Measurements from ENCODE around the gene FSTL4. TPM values are rescaled to one million over a fixed set of nuclear protein-coding genes. Genes with fewer than 3 reads are reported as not detected.
A peak's percentile ranks its signal among the peaks of the same experiment; 100 is the strongest.

The FSTL4 gene
- total and polyA plus RNA-seq, 5 experiments from 2014 or later, result 1.5 to 1.6 TPM; not detected in 3

- ATAC-seq (no peak), DNase-seq (no peak)
- Mint-ChIP-seq H3K4me1 (no peaks in the 10 kb centered on the region), H3K36me3 (no peaks in the 10 kb centered on the region), H3K9me3 (no peaks in the 10 kb centered on the region), H3K27ac (no peak overlapping the region), H3K27me3 (peaks cover 0 to 23% (median 10%) of the 10 kb centered on the region in 5 donors), H3K4me3 (no peak overlapping the region)
- POLR2A ChIA-PET, result no interaction called here
These were observed 196.4 kb downstream of the FSTL4 start for GRCh38 chr5:133415906-133416305.

- H3K9me3 Mint-ChIP-seq, result no peaks in the 10 kb centered on the region
- H3K4me3 Mint-ChIP-seq, result no peak overlapping the region
- no peak overlapping the region for H3K27ac Mint-ChIP-seq
- POLR2A ChIA-PET, result no interaction called here
- peaks cover 0 to 27% (median 10%) of the 10 kb centered on the region in 5 donors for H3K27me3 Mint-ChIP-seq
- DNase-seq, result no peak
- no peaks in the 10 kb centered on the region for H3K4me1 Mint-ChIP-seq
- ATAC-seq, result no peak
- H3K36me3 Mint-ChIP-seq, result no peaks in the 10 kb centered on the region
These were observed 196.8 kb downstream of the FSTL4 start for GRCh38 chr5:133415506-133415905.

- ATAC-seq, result no peak
- DNase-seq, result no peak
- no peak overlapping the region for H3K27ac Mint-ChIP-seq
- H3K4me1 Mint-ChIP-seq, result no peaks in the 10 kb centered on the region
- H3K4me3 Mint-ChIP-seq, result no peak overlapping the region
- peaks cover 1 to 34% (median 15%) of the 10 kb centered on the region in 5 donors for H3K27me3 Mint-ChIP-seq
- H3K9me3 Mint-ChIP-seq, result no peaks in the 10 kb centered on the region
- POLR2A ChIA-PET, result no interaction called here
- no peaks in the 10 kb centered on the region for H3K36me3 Mint-ChIP-seq
These were observed 199.7 kb downstream of the FSTL4 start for GRCh38 chr5:133412661-133413060.

GRCh38 chr5:133410335-133410828 lies 202.0 kb downstream of the FSTL4 start:
- Mint-ChIP-seq H3K9me3 (no peaks in the 10 kb centered on the region), H3K4me1 (no peaks in the 10 kb centered on the region), H3K4me3 (no peak overlapping the region), H3K27me3 (peaks cover 1 to 34% (median 13%) of the 10 kb centered on the region in 5 donors), H3K36me3 (no peaks in the 10 kb centered on the region), H3K27ac (peak overlapping the region in 1 of 10 donors; percentile 60)
- DNase-seq (no peak), ATAC-seq (no peak)
- POLR2A ChIA-PET, result no interaction called here

GRCh38 chr5:133409210-133409674 lies 203.1 kb downstream of the FSTL4 start:
- no peaks in the 10 kb centered on the region for H3K9me3 Mint-ChIP-seq
- H3K27me3 Mint-ChIP-seq, result peaks cover 1 to 34% (median 10%) of the 10 kb centered on the region in 5 donors
- POLR2A ChIA-PET, result no interaction called here
- H3K27ac Mint-ChIP-seq, result no peak overlapping the region
- DNase-seq, result no peak
- H3K4me1 Mint-ChIP-seq, result no peaks in the 10 kb centered on the region
- ATAC-seq, result no peak
- no peaks in the 10 kb centered on the region for H3K36me3 Mint-ChIP-seq
- H3K4me3 Mint-ChIP-seq, result no peak overlapping the region

GRCh38 chr5:133408322-133408721 lies 204.0 kb downstream of the FSTL4 start:
- no peaks in the 10 kb centered on the region for H3K9me3 Mint-ChIP-seq
- H3K27me3 Mint-ChIP-seq, result peaks cover 0 to 27% (median 5%) of the 10 kb centered on the region in 5 donors
- POLR2A ChIA-PET, result no interaction called here
- no peak overlapping the region for H3K27ac Mint-ChIP-seq
- no peaks in the 10 kb centered on the region for H3K4me1 Mint-ChIP-seq
- no peak for DNase-seq
- no peak overlapping the region for H3K4me3 Mint-ChIP-seq
- no peaks in the 10 kb centered on the region for H3K36me3 Mint-ChIP-seq
- no peak for ATAC-seq

GRCh38 chr5:133406977-133407632 lies 205.2 kb downstream of the FSTL4 start:
- POLR2A ChIA-PET, result no interaction called here
- DNase-seq (no peak), ATAC-seq (no peak)
- Mint-ChIP-seq H3K36me3 (no peaks in the 10 kb centered on the region), H3K9me3 (no peaks in the 10 kb centered on the region), H3K4me3 (no peak overlapping the region), H3K27me3 (peaks cover 0 to 15% (median 5%) of the 10 kb centered on the region in 5 donors), H3K27ac (no peak overlapping the region), H3K4me1 (no peaks in the 10 kb centered on the region)

- Mint-ChIP-seq H3K27ac (no peak overlapping the region), H3K9me3 (no peaks in the 10 kb centered on the region), H3K27me3 (peaks cover 1 to 15% (median 5%) of the 10 kb centered on the region in 5 donors), H3K4me3 (no peak overlapping the region), H3K4me1 (no peaks in the 10 kb centered on the region), H3K36me3 (no peaks in the 10 kb centered on the region)
- ATAC-seq (no peak), DNase-seq (no peak)
- POLR2A ChIA-PET, result no interaction called here
These were observed 205.9 kb downstream of the FSTL4 start for GRCh38 chr5:133406208-133406976.

- Mint-ChIP-seq H3K4me3 (no peak overlapping the region), H3K9me3 (no peaks in the 10 kb centered on the region), H3K27me3 (peaks cover 1 to 7% (median 5%) of the 10 kb centered on the region in 5 donors), H3K27ac (no peak overlapping the region), H3K36me3 (no peaks in the 10 kb centered on the region), H3K4me1 (no peaks in the 10 kb centered on the region)
- ATAC-seq (no peak), DNase-seq (no peak)
- POLR2A ChIA-PET, result no interaction called here
These were observed 206.9 kb downstream of the FSTL4 start for GRCh38 chr5:133405275-133406034.

- Mint-ChIP-seq H3K36me3 (no peaks in the 10 kb centered on the region), H3K4me3 (no peak overlapping the region), H3K9me3 (no peaks in the 10 kb centered on the region), H3K27me3 (peaks cover 0 to 4% (median 0%) of the 10 kb centered on the region in 5 donors), H3K4me1 (peaks cover 0 to under 1% (median under 1%) of the 10 kb centered on the region in 4 donors), H3K27ac (no peak overlapping the region)
- POLR2A ChIA-PET, result no interaction called here
- no peak for DNase-seq
- ATAC-seq, result no peak
These were observed 207.6 kb downstream of the FSTL4 start for GRCh38 chr5:133404724-133405123.

- H3K4me3 Mint-ChIP-seq, result no peak overlapping the region
- peaks cover 0 to 8% (median 4%) of the 10 kb centered on the region in 4 donors for H3K4me1 Mint-ChIP-seq
- ATAC-seq, result no peak
- peak overlapping the region in 1 of 10 donors; percentile 61 for H3K27ac Mint-ChIP-seq
- no peaks in the 10 kb centered on the region for H3K36me3 Mint-ChIP-seq
- peaks cover 0 to 4% (median 0%) of the 10 kb centered on the region in 5 donors for H3K27me3 Mint-ChIP-seq
- no peak for DNase-seq
- POLR2A ChIA-PET, result no interaction called here
- H3K9me3 Mint-ChIP-seq, result no peaks in the 10 kb centered on the region
These were observed 208.5 kb downstream of the FSTL4 start for GRCh38 chr5:133403741-133404364.

GRCh38 chr5:133402775-133403174 lies 209.6 kb downstream of the FSTL4 start:
- Mint-ChIP-seq H3K9me3 (no peaks in the 10 kb centered on the region), H3K4me1 (peaks cover 2 to 19% (median 8%) of the 10 kb centered on the region in 4 donors), H3K27ac (no peak overlapping the region), H3K27me3 (peaks cover 0 to 4% (median 0%) of the 10 kb centered on the region in 5 donors), H3K36me3 (no peaks in the 10 kb centered on the region), H3K4me3 (no peak overlapping the region)
- no peak for ATAC-seq
- no peak for DNase-seq
- POLR2A ChIA-PET, result no interaction called here
